C4-2B (cell line): ENCODE measurements around the gene AK4.
"Not testable (repeated sequence)": the region's sequence is repeated elsewhere in the genome, so short reads cannot be mapped to it uniquely, and the experiment has no call there.

Experiments
- H3K27ac ChIP-seq: fragments of 450-650 bp; 2 replicates; pipeline ENCODE4 v1.5.1; 2017
- ZFX ChIP-seq: fragments of 450-650 bp; IDR thresholded peaks from 2 replicates; pipeline ENCODE4 v1.6.1; 2017
- TF ChIP-seq, protein P1 (sequence below): fragments of 450-650 bp; conservative IDR thresholded peaks from 2 replicates; pipeline ENCODE4 v1.5.1; 2017; ENCODE audit warnings: mild to moderate bottlenecking

The AK4 gene

DNA sequence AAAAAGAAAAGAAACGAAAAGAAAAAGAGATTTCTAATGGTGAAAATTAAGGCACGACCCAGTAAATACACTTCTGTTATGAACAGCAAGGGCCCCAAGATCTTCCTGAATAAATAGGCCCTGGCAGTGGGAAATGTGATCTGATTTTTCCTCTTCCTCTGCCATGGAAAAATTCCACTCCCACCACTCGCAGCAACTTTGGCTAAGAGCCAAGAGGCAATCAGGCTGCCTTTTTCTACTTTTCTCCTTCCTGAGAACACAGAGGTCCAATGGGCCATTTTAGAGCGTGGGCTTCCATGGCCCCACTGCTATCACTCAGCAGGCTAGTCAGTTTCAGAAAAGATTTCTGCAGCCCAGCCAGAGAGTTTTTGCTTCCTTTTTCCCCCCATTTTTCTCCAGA is 33.7 kb upstream of the AK4 start:
- TF ChIP-seq, protein P1, sequence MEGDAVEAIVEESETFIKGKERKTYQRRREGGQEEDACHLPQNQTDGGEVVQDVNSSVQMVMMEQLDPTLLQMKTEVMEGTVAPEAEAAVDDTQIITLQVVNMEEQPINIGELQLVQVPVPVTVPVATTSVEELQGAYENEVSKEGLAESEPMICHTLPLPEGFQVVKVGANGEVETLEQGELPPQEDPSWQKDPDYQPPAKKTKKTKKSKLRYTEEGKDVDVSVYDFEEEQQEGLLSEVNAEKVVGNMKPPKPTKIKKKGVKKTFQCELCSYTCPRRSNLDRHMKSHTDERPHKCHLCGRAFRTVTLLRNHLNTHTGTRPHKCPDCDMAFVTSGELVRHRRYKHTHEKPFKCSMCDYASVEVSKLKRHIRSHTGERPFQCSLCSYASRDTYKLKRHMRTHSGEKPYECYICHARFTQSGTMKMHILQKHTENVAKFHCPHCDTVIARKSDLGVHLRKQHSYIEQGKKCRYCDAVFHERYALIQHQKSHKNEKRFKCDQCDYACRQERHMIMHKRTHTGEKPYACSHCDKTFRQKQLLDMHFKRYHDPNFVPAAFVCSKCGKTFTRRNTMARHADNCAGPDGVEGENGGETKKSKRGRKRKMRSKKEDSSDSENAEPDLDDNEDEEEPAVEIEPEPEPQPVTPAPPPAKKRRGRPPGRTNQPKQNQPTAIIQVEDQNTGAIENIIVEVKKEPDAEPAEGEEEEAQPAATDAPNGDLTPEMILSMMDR, result no peak
- TF ChIP-seq ZFX, result no peak
- no peak overlapping the region for H3K27ac ChIP-seq

DNA sequence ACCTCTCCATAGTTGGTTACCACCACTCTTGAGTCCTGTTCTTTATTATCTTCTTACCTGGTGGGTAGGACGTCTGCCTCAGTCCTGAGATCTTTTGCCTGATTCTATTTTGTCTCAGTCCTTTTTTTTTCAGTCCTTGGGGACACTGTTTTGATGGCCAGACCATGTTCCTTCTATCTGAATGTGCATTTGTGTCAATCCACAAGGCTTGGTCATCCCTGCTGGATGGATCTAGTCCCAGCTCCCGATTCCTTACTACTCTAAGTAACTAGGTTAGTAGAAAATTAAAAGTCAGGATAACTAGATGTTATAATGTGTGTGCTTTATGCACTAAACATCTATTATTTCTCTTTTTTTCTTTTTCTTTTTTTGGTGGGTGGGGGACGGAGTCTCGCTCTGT is 28.1 kb upstream of the AK4 start:
- H3K27ac ChIP-seq, result no peak overlapping the region
- TF ChIP-seq ZFX, result no peak
- TF ChIP-seq, protein P1, result no peak

DNA sequence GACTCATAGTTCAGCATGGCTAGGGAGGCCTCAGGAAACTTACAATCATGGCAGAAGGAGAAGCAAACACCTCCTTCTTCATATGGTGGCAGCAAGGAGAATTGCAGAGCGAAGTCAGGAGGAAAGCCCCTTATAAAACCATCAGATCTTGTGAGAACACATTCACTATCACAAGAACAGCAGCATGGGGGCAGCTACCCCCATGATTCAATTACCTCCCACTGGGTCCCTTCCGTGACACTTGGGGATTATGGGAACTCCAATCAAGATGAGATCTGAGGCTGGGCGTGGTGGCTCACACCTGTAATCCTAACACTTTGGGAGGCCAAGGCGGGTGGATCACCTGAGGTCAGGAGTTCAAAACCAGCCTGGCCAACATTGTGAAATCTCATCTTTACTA is 18.9 kb upstream of the AK4 start:
- H3K27ac ChIP-seq, result not testable (repeated sequence)

DNA sequence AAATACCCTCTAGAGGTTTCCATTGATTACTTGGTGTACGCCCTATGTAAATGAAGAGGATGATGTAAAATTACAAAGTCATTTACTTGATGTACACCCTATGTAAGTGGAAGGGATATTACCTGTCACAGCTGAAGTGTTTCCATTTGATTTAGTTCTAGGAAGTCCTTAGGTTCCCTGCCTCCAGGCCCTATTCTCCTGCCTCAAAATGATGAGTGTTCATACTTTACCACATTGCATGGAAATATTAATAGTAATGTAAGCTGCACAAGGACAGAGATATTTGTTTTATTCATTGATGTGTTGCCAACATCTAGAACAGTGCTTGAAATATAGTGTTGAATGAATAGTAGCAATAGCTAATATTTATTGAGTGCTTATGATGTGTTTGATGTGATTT is 9.5 kb upstream of the AK4 start:
- TF ChIP-seq, protein P1, result no peak
- TF ChIP-seq ZFX, result no peak
- H3K27ac ChIP-seq, result no peak overlapping the region

DNA sequence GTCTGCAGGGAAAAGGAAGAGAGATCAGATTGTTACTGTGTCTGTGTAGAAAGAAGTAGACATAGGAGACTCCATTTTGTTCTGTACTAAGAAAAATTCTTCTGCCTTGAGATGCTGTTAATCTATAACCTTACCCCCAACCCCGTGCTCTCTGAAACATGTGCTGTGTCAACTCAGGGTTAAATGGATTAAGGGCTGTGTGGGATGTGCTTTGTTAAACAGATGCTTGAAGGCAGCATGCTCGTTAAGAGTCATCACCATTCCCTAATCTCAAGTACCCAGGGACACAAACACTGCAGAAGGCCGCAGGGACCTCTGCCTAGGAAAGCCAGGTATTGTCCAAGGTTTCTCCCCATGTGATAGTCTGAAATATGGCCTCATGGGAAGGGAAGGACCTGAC is 8.2 kb upstream of the AK4 start:
- not testable (repeated sequence) for H3K27ac ChIP-seq

DNA sequence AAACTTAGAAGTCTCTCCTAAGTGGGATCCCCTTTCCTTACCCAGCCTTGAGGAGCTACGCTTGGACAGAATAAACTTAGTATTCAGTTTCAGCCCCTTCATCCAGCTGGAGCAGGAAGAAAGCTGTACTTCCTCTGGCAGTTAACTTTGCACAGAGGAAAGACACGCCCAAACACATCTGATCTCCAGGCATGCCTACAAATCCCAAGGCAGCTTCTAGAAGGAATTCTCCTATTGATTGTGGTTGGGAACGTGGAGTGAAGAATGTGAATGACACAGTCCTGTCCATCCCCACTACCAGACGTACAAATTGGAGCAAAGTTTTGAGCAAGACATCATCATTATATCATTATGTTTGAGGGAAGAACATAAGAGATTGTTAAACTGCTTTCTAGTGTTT is 6.6 kb upstream of the AK4 start:
- TF ChIP-seq, protein P1, result no peak
- no peak for TF ChIP-seq ZFX
- no peak overlapping the region for H3K27ac ChIP-seq

DNA sequence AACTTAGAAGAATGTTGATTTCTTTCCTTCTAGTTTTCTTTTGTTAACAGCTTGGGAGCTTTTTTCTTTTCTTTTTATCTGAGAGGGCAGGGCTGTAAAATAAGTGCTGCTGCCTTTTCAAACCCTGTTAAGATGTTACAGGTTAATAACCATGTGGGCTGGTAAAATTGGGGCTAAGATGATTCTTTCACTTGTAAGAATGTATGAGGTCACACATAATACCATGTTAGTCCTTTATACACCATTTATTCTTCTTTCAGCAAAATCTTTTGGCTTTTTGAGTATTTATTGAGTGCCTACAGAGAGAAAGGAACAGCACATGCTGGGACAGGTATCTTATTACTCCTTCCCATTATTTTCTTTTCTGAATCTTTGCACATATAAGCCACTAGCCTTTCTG is 6.1 kb upstream of the AK4 start:
- no peak overlapping the region for H3K27ac ChIP-seq
- TF ChIP-seq, protein P1, result no peak
- TF ChIP-seq ZFX, result no peak

DNA sequence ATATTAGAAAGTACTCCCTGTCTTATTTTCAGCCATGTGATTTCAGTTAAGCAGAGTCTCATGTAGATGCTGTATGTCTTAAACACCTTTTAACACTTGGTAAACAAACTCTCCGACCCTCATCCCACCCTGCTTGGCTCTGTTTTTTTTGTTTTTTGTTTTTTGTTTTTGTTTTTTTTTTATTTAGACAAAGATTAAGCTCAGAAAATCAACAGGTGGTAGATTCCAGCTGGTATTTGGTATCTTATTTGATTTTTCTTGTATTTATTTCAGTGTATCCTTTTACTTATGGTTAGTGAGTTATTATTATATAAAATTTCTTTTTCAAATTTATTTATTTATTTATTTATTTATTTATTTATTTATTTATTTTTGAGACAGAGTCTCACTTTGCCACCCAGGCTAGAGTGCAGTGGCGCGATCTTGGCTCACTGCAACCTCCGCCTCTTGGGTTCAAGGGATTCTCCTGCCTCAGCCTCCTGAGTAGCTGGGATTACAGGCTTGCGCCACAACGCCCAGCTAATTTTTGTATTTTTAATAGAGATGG is 4.8 kb upstream of the AK4 start:
- not testable (repeated sequence) for H3K27ac ChIP-seq

DNA sequence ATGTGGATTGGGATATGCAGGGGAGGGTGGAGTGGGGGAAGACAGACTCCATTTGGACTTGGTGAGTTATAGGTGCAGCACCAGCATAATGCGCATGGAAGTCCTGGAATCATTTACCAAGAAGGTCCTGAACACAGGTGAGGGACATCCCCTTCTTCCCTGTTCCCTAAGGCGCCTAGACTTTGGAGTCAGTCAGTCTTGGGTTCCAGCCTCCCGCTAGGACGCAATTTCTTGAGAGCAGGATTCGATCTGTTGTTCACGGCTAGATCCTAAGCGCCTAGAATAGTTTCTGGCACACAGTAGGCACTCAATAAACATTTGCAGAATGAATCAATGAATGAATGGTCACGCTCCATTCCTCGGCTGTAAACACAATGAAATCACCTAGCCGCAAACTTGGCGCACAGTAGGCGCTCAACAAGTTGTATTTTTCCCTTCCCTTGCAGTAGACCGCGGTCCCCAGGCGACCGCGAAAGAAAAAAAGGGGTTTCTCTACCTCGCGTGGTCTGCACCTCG is 1.0 kb upstream of the AK4 start:
- TF ChIP-seq ZFX, result no peak
- TF ChIP-seq, protein P1, result no peak
- H3K27ac ChIP-seq, result peak overlapping the region; percentile 94
